Astrocyte (in vitro differentiated cells and primary cell): ENCODE results near the gene IFNA16. TPM values are rescaled to one million over a fixed set of nuclear protein-coding genes. Genes with fewer than 3 reads are reported as not detected.
"Not testable (repeated sequence)": the region's sequence is repeated elsewhere in the genome, so short reads cannot be mapped to it uniquely, and the experiment has no call there.

Experiments
- DNase-seq: peaks from one replicate; pipeline ENCODE4 v3.0.0-alpha.2; 2010; ENCODE audit warnings: low read depth
- FAIRE-seq: peaks from 2 replicates; lab custom pipeline; 2011; peaks lifted over from hg19 to GRCh38; lab: Jason Lieb, UNC
- H2AFZ ChIP-seq: 2 replicates; pipeline ENCODE4 v1.6.0; 2012; ENCODE audit warnings: low read depth, low read length, inconsistent platforms
- H3K27ac ChIP-seq: 2 replicates; pipeline ENCODE4 v1.5.1; 2011; ENCODE audit warnings: low read depth, low read length, inconsistent platforms
- H3K27me3 ChIP-seq: 2 replicates; pipeline ENCODE4 v1.6.0; 2011; ENCODE audit warnings: low read length, inconsistent platforms; ENCODE audit not compliant: insufficient read depth
- H3K36me3 ChIP-seq: 2 replicates; pipeline ENCODE4 v1.5.1; 2011; ENCODE audit warnings: low read length, inconsistent platforms; ENCODE audit not compliant: insufficient read depth
- H3K4me1 ChIP-seq: 2 replicates; pipeline ENCODE4 v1.5.1; 2011; ENCODE audit warnings: low read length, inconsistent platforms; ENCODE audit not compliant: insufficient read depth
- H3K4me2 ChIP-seq: 2 replicates; pipeline ENCODE4 v1.6.0; 2012; ENCODE audit warnings: low read length, inconsistent platforms
- H3K4me3 ChIP-seq: 2 replicates; pipeline ENCODE4 v1.5.1; 2011; ENCODE audit warnings: low read depth, mild to moderate bottlenecking, low read length, inconsistent platforms; ENCODE audit not compliant: insufficient read depth
- H3K79me2 ChIP-seq: 2 replicates; pipeline ENCODE4 v1.6.0; 2012; ENCODE audit warnings: mild to moderate bottlenecking, low read length, inconsistent platforms; ENCODE audit not compliant: insufficient read depth
- H3K9ac ChIP-seq: 2 replicates; pipeline ENCODE4 v1.6.0; 2012; ENCODE audit warnings: mild to moderate bottlenecking, low read length, inconsistent platforms
- H3K9me3 ChIP-seq: 2 replicates; pipeline ENCODE4 v1.5.1; 2012; ENCODE audit warnings: low read depth, mild to moderate bottlenecking, low read length, inconsistent platforms; ENCODE audit not compliant: insufficient read depth
- H4K20me1 ChIP-seq: 2 replicates; pipeline ENCODE4 v1.6.0; 2012; ENCODE audit warnings: low read length, inconsistent platforms; ENCODE audit not compliant: insufficient read depth
- H3K27ac Mint-ChIP-seq: one replicate; pipeline ENCODE4 v1.8.0; 2021; ENCODE audit warnings: mild to moderate bottlenecking, mixed read lengths; ENCODE audit not compliant: unreplicated experiment
- H3K27me3 Mint-ChIP-seq: one replicate; pipeline ENCODE4 v1.8.0; 2021; ENCODE audit warnings: low read depth, mixed read lengths; ENCODE audit not compliant: unreplicated experiment
- H3K36me3 Mint-ChIP-seq: one replicate; pipeline ENCODE4 v1.8.0; 2021; ENCODE audit warnings: low read depth, mixed read lengths; ENCODE audit not compliant: unreplicated experiment
- H3K4me1 Mint-ChIP-seq: one replicate; pipeline ENCODE4 v1.8.0; 2021; ENCODE audit warnings: low read depth, mixed read lengths; ENCODE audit not compliant: unreplicated experiment
- H3K4me3 Mint-ChIP-seq: one replicate; pipeline ENCODE4 v1.8.0; 2021; ENCODE audit warnings: mild to moderate bottlenecking, moderate library complexity, mixed read lengths; ENCODE audit not compliant: unreplicated experiment
- H3K9me3 Mint-ChIP-seq: one replicate; pipeline ENCODE4 v1.8.0; 2021; ENCODE audit warnings: mild to moderate bottlenecking, mixed read lengths; ENCODE audit not compliant: unreplicated experiment
- CTCF ChIP-seq: IDR thresholded peaks from 2 replicates; pipeline ENCODE4 v1.5.1; 2011; ENCODE audit warnings: low read depth, mild to moderate bottlenecking, inconsistent platforms, low read length, moderate library complexity; ENCODE audit not compliant: insufficient read depth
- EZH2 ChIP-seq: IDR thresholded peaks from 2 replicates; pipeline ENCODE4 v1.6.1; 2012; ENCODE audit warnings: mild to moderate bottlenecking, low read length, inconsistent platforms; ENCODE audit not compliant: insufficient read depth
- total RNA-seq: library from RNA; stranded (reverse); gene quantifications from 2 replicates; pipeline ENCODE4 v1.2.1, GENCODE V29; 2021

Gene IFNA16
- total RNA-seq, 1 donor from 2014 or later: not detected

GRCh38 chr9:21210311-21210710, 6.8 kb downstream of the IFNA16 start:
- Histone ChIP-seq H3K9ac (no peak overlapping the region), H4K20me1 (no peaks in the 10 kb centered on the region), H3K79me2 (no peaks in the 10 kb centered on the region), H3K27me3 (no peaks in the 10 kb centered on the region), H3K4me3 (no peak overlapping the region), H3K36me3 (no peaks in the 10 kb centered on the region), H3K4me1 (no peaks in the 10 kb centered on the region), H3K4me2 (no peak overlapping the region), H2AFZ (no peak overlapping the region), H3K27ac (no peak overlapping the region), H3K9me3 (no peaks in the 10 kb centered on the region)
- no peak overlapping the region for H3K4me3 Mint-ChIP-seq
- peaks cover 13% of the 10 kb centered on the region for H3K27me3 Mint-ChIP-seq
- no peaks in the 10 kb centered on the region for H3K9me3 Mint-ChIP-seq
- H3K27ac Mint-ChIP-seq: no peak overlapping the region
- FAIRE-seq (no peak), DNase-seq (no peak)
- H3K4me1 Mint-ChIP-seq: peaks cover 2% of the 10 kb centered on the region
- TF ChIP-seq CTCF: no peak
- TF ChIP-seq EZH2: no peak
- no peaks in the 10 kb centered on the region for H3K36me3 Mint-ChIP-seq

GRCh38 chr9:21207043-21207442, 10.1 kb downstream of the IFNA16 start, which contains the start of gene IFNA10:
TSS of gene IFNA10 (minus strand) at chr9:21207143. CDS start at chr9:21207097, 46 bp downstream.
- not testable (repeated sequence) for H4K20me1 ChIP-seq, H3K4me1 ChIP-seq, DNase-seq, H3K27me3 ChIP-seq, H3K9ac ChIP-seq, H3K4me2 ChIP-seq, H3K27ac ChIP-seq, H3K36me3 ChIP-seq, H3K9me3 ChIP-seq, H3K27ac Mint-ChIP-seq, H3K36me3 Mint-ChIP-seq, H2AFZ ChIP-seq, H3K9me3 Mint-ChIP-seq, H3K4me1 Mint-ChIP-seq, H3K79me2 ChIP-seq, H3K4me3 ChIP-seq, FAIRE-seq, H3K4me3 Mint-ChIP-seq
- H3K27me3 Mint-ChIP-seq: peaks cover 10% of the 10 kb centered on the region

- Histone ChIP-seq H3K9me3 (no peaks in the 10 kb centered on the region), H3K27ac (no peak overlapping the region), H3K4me2 (no peak overlapping the region), H3K4me1 (no peaks in the 10 kb centered on the region), H3K36me3 (no peaks in the 10 kb centered on the region), H3K27me3 (no peaks in the 10 kb centered on the region), H3K79me2 (no peaks in the 10 kb centered on the region), H4K20me1 (no peaks in the 10 kb centered on the region), H3K9ac (no peak overlapping the region), H3K4me3 (no peak overlapping the region), H2AFZ (no peak overlapping the region)
- Mint-ChIP-seq H3K36me3 (no peaks in the 10 kb centered on the region), H3K4me3 (no peak overlapping the region), H3K9me3 (peaks cover 2% of the 10 kb centered on the region), H3K27ac (no peak overlapping the region), H3K4me1 (peaks cover 3% of the 10 kb centered on the region), H3K27me3 (peaks cover 3% of the 10 kb centered on the region)
- FAIRE-seq (no peak), DNase-seq (no peak)
- TF ChIP-seq EZH2 (no peak), CTCF (no peak)
Observed at GRCh38 chr9:21205204-21205603, 11.9 kb downstream of the IFNA16 start.

- H3K4me3 ChIP-seq: not testable (repeated sequence)
Observed at GRCh38 chr9:21202105-21202504, 15.0 kb downstream of the IFNA16 start, which contains the start of gene IFNA7. TSS of gene IFNA7 (minus strand) at chr9:21202205. CDS start at chr9:21202165, 40 bp downstream.

More at GRCh38 chr9:21202105-21202504, 15.0 kb downstream of the IFNA16 start, which contains the start of gene IFNA7:
- H2AFZ ChIP-seq, H3K27me3 ChIP-seq, H3K79me2 ChIP-seq, H3K9ac ChIP-seq, H3K4me1 ChIP-seq, H3K36me3 Mint-ChIP-seq, H4K20me1 ChIP-seq, H3K9me3 Mint-ChIP-seq, H3K4me3 Mint-ChIP-seq, H3K27me3 Mint-ChIP-seq, H3K27ac Mint-ChIP-seq, H3K4me2 ChIP-seq, H3K4me1 Mint-ChIP-seq, H3K27ac ChIP-seq, DNase-seq, FAIRE-seq, H3K36me3 ChIP-seq, H3K9me3 ChIP-seq: not testable (repeated sequence)
